ENCODE results near the gene HS6ST3. TPM values are rescaled to one million over a fixed set of nuclear protein-coding genes. Genes with fewer than 3 reads are reported as not detected.
A peak's percentile ranks its signal among the peaks of the same experiment; 100 is the strongest.
"Not testable (repeated sequence)": the region's sequence is repeated elsewhere in the genome, so short reads cannot be mapped to it uniquely, and the experiment has no call there.

Gene HS6ST3
- total RNA-seq, 2 donors from 2014 or later: 0.08 TPM; not detected in 1

DNA sequence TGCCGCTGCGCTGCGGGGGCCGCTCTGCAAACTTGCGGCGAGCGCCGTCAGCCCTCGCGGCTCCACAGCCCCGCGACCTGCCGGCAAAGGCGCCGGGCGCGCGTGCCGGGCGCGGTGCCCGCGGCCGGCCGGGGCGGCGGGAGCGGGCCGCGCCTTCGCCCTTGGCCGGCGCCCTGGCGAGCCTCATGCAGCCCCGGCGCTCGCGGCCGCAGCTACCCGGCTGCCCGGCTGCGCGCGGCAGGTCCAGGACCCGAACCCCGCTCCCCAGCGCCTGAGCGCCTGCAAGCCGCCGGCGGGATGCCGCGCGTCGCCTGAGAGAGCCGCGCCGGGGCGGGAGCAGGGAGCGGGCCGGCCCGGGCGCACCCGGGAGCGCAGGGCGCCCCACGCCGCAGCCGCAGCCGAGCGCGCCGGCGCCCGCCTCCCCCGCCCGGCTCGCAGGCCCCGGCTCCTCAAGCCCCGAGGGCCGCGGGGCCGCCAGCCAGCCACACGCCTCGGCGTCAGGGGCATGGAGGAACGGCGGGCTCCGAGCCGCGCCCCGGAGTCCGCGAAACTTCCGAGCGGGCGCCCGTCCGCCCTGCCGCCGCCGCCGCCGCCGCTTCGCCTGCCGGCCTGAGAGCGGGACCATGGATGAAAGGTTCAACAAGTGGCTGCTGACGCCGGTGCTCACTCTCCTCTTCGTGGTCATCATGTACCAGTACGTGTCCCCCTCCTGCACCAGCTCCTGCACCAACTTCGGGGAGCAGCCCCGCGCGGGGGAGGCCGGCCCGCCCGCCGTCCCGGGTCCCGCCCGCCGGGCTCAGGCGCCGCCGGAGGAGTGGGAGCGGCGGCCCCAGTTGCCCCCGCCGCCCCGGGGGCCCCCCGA, 564 bp downstream of the HS6ST3 start:
- peak in 1 of 2 donors; percentile 7 for DNase-seq
- intact Hi-C loops (cut with DNase I, micrococcal nuclease): no loop called here
- peak; percentile 26 for ATAC-seq

DNA sequence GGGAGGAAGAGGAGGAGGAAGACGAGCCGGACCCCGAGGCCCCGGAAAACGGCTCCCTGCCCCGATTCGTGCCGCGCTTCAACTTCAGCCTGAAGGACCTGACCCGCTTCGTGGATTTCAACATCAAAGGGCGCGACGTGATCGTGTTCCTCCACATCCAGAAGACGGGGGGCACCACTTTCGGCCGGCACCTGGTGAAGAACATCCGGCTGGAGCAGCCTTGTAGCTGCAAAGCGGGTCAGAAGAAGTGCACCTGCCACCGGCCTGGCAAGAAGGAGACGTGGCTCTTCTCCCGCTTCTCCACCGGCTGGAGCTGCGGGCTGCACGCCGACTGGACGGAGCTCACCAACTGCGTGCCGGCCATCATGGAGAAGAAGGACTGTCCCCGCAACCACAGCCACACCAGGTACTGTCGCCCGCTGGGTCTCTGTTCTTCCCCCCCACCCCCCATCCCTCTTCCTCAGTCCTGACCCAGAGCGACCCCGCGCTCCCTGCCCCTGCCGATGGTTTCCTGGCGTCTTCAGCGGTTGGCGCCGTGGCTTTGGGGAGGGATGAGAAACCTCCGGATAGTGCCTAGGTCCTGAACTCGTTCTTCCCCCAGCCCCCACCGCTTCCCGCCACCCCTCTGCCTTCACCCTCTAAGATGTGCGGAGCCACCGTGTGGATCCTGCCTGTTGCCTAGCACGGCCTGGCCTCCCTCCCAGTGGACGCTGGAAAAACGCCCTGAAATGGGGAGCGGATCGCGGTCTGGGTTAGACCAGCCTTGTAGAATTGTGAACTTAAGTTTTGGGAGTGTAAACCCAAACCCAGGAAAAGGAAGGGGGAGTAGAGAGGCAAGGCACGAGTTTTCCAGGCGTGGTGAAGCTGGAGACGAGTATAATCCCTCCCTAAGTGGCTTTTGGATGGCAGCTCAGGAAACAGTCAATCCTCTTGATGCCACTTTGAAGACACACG, 1.5 kb downstream of the HS6ST3 start:
- ATAC-seq (no peak), DNase-seq (peak in 1 of 2 donors; percentile 4)
- intact Hi-C loops (cut with DNase I, micrococcal nuclease): no loop called here

DNA sequence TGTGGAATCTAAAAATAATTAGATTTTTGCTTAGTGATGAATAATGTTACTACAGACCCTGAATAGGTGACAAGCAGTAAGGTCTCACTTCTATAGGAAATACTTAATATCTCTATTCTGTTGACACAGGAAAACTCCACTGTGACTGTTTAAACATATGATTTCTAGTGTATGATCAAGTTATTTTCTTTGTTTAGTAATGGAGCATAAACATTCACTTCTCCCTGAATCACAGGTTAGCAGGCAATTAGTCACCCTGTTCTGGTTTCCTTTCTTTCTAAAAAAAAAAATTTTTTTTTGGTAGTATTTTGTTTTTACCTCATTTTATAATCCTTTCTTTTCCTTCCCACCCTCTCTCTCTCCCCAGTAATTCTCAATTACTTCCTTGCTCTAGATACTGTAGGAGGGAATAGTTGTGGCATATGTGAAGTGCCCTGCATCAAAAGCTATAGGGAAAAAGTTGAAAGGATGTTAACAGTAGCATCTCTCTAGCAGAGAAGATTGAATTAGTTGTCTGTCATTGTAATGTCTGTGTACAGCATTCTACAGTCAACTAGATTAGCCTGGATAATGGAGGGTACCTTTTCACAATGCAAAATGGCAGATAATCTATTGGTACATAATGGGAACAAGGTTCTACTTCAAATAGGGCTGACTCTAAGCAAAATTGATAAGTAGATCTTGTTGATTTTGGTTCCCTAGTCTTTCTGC, 3.5 kb downstream of the HS6ST3 start:
- ATAC-seq (no peak), DNase-seq (no peak)
- intact Hi-C loops (cut with DNase I, micrococcal nuclease): no loop called here

DNA sequence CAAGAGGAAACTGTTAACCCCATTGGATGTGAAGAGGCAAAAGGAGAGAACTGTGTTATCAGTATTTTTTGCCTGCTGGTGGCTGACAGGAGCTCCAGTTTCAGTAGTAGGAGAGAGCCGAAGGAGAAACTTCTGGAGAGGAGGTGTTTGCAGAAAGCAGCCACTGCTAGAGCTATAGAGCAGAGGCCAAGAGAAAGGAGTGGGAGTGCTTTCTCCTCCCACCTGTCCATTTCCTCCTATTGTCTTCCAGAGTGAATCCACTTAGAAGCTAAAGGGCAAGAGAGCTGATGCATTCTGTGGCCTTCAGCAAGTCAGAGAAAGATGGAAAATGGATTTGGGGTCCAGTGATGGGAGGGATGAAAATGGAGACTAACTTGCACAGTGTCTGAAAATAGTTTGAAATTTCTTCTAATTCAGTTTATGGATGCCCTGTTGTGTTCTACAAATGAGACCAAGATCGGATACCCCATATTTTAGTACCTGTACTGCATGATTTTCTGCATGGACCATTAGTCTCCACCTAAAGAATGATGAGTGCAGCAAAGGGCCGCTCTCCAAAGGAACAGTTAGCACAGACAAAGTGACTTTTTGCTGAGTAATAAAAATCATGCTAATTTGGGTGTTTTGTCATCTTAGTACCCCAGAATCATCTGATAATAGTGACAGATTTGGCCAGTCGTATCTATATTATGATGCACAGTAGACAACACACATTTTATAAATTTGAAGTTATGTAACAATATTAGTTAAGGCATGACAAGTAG, 10.7 kb downstream of the HS6ST3 start:
- DNase-seq (no peak), ATAC-seq (no peak)
- intact Hi-C loops (cut with DNase I, micrococcal nuclease): no loop called here

DNA sequence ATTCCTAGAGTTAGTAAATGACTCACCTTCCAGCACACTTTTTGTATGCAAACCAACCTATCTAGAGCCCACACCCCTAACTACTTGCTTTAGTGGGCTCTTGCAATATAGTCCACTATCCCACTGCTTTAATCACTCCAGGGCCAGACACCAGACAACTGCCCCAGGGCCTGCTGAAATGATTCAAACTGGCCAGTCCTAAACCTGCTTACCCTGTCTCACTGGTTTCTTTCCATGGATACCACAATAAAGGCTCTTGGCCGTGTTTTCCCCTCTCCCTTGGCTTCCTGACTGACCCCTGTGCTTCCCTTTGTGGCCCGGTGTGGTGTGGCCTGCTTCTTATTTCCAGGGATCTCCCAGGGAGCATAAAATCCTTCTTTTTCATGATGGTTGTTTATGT, 14.6 kb downstream of the HS6ST3 start:
- intact Hi-C loops (cut with DNase I, micrococcal nuclease): no loop called here
- ATAC-seq (no peak), DNase-seq (no peak)

DNA sequence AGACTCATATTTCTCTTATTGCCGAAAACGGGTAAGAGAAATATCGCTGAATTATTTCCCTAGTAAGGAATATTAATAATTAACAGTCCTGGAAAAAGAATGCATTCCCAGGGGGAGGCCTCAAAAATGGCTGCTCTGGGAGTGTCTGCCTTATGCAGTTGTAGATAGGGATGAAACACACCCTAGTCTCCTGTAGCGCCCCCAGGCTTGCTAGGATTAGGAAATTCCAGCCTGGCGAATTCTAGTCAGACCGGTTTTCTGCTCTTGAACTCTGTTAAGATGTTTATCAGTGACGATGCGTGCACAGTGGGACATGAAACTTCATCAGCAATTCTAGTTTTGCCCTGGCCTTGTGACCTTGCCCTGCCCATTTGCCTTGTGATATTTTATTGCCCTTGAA, 18.2 kb downstream of the HS6ST3 start:
- intact Hi-C loops (cut with DNase I, micrococcal nuclease); ATAC-seq; DNase-seq: not testable (repeated sequence)

DNA sequence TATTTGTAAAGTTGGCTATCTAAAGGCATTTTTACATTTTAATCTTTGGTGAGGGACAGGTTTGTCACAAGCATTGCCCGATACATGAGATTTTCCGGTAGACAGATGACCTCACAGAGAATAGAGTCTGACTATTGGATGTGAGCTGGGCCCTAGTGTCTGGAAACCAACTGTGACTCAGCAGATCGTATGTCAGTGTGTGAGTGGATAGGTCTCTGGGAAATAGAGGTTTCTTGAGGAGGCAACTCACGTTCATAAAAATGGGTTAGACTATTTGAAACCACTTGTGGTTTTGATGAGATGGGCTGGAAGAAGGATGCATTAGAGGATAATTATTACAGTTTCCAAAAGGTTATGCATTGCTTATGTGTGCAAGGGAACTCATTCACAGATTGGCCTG, 19.2 kb downstream of the HS6ST3 start:
- intact Hi-C loops (cut with DNase I, micrococcal nuclease): no loop called here
- ATAC-seq (no peak), DNase-seq (no peak)

DNA sequence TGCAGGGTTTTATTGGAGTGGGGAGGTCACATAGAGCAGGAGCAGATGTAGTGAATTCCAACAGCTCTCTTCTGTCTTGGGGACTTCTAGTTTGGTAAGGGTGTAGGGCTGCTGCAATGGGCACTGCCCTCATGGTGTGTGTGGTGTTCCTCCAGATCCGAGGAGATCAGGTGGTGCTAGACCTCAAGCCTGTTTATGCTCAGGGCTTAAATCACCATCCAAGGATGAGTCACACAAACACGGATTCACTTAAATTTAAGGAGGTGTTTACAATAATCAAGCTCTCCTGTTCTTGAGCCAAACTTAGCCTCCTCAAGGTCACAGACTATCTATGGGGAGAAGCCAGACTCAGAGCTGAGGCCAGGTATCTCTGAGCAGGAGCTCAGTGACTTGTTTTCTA, 23.0 kb downstream of the HS6ST3 start:
- ATAC-seq (no peak), DNase-seq (no peak)
- intact Hi-C loops (cut with DNase I, micrococcal nuclease): no loop called here

DNA sequence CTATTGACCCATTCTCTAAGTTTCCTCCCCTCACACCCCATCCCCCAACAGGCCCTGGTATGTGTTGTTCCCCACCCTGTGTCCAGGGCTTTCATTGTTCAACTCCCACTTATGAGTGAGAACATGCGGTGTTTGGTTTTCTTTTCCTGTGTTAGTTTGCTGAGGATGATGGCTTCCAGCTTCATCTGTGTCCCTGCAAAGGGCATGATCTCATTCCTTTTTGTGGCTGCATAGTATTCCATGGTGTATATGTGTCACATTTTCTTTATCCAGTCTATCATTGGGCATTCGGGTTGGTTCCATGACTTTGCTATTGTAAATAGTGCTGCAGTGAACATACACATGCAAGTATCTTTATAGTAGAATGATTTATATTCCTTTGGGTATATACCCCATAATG, 25.5 kb downstream of the HS6ST3 start:
- intact Hi-C loops (cut with DNase I, micrococcal nuclease); DNase-seq; ATAC-seq: not testable (repeated sequence)

DNA sequence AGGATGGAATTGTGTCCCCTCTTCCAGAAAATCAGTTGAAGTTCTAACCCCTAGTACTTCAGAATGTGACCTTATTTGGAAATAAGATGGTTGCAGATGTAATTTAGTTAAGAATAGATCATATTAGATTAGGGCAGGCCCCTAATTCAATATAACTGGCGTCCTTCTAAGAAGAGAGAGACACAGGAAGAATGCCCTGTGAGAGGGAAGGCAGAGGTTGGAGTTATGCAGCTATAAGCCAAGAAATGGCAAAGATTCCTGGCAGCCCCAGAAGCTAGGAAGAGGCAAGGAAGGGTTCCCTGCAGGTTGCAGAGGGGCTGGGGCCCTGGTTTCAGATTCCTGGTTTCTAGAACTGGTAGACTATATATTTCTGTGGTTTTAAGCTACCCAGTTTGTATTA, 30.0 kb downstream of the HS6ST3 start:
- no peak for ATAC-seq

DNA sequence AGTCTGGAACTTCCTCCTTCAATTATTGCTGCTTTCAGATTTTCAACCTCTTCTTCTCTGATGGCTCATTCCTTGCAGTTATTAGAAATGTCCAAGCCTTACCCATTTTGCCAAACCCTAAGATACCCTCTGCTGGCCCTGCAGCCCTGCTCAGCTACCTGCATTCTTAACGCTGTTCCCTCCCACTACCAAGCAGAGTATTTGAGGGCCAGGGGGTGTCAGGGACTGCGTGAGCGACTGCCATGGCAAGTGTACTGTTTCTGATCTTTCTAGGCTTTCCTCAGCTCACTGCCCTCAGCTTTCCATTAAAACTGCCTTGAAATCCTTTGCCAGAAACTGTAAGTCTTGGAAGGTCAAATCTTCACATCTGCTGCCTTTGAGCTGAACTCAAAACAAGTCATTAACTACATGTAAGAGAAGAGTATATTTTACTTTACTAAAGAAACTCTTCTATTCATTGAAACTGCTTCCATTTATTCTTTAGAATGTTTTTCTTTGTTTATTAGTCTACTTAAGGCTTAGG, 41.0 kb downstream of the HS6ST3 start:
- ATAC-seq: no peak
- no peak for DNase-seq
- intact Hi-C loops (cut with DNase I, micrococcal nuclease): no loop called here

More for the DNA sequence above, 30.0 kb downstream of the HS6ST3 start:
- intact Hi-C loops (cut with DNase I, micrococcal nuclease): no loop called here
- no peak for DNase-seq

DNA sequence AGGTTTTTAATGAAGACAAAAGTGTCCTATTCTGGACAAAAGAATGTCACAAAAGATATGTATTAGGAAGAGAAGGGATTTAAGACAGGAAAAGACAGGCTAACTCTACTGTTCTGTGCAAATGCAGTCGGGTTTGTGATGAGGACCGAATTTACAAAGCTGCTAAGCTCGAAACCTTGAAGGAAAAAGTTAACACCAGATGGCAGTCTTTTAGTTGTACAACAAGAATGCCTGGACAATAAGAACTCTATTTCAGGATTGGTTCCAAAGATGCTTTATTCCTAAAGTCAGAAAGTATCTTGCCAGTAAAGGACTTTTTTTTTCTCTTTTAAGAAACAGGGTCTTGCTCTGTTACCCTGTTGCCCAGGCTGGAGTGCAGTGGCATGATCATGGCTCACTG, 51.1 kb downstream of the HS6ST3 start:
- DNase-seq: no peak
- ATAC-seq: no peak
- intact Hi-C loops (cut with DNase I, micrococcal nuclease): no loop called here

DNA sequence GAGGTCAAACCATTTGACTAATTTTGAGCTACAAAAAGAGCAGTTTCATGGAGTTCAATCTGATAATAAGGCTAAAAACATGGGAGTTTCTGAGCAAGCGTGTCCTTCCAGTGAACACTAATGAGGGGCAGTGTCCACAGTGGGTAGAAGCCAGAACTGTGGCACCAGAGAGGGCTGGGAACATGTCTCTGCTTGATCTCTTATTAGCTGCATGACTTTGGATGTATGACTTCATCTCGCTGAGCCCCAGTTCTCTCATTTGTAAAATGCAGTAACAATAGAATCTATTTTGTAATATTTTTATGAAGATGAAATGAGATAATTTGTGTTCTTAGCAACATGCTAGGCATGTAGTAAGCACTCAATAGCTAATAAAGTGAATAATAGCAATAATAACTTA, 69.8 kb downstream of the HS6ST3 start:
- intact Hi-C loops (cut with DNase I, micrococcal nuclease): no loop called here
- DNase-seq: no peak

DNA sequence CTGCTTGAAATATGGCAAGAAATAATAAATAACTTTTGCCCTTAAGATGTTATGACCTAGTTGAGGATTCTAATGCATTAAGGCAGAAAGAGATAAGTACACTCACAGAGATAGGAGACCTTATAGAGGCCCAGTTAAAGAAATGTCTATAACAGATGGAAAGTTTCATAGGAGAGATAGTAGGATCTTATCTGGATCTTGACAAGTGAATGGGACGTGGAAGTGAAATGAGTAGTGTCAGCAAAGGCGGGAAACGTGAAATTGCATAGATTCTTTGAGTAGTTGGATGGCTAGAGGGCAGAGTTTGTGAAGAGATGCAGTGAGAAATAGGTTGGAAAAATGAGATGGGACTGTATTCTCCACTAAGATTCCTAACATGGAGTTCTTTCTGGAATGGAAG, 71.2 kb downstream of the HS6ST3 start:
- intact Hi-C loops (cut with DNase I, micrococcal nuclease): no loop called here
- DNase-seq (no peak), ATAC-seq (no peak)

More for the DNA sequence above, 69.8 kb downstream of the HS6ST3 start:
- no peak for ATAC-seq

DNA sequence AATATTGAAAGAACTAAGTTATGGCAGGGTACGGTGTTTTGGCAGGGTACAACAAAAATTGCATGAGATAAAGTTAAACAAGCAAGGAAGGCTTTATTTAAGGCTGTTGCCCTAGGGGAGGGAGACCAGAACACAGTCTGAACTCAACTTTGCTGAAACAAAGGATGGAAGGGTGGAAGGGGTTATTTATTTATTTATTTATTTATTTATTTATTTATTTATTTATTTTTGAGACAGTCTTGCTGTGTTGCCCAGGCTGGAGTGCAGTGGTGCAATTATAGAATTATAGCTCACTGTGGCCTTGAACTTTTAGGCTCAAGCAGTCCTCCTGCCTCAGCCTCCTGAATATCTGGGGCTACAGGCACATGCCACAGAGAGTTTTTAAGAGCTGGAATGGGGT, 75.9 kb downstream of the HS6ST3 start:
- ATAC-seq (no peak), DNase-seq (no peak)
- intact Hi-C loops (cut with DNase I, micrococcal nuclease): no loop called here

DNA sequence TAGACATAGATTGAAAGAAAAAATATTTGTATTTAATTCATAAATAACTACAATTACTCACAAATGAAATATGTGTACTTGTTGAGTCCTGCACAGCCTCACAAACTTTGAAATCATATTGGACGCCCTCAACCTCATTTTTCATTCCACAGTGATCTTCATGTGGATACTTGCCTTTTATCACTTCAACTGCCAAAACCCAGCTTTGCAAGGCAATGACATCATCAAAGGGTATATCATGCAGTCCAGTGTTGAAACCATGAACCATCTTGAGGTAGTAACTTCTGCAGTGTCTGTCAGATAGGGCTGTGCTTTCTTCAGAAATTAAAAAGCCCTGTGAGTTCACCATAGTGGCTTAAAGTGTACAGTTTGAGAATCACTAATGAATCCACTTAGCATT, 82.2 kb downstream of the HS6ST3 start:
- DNase-seq (no peak), ATAC-seq (no peak)
- intact Hi-C loops (cut with DNase I, micrococcal nuclease): no loop called here

DNA sequence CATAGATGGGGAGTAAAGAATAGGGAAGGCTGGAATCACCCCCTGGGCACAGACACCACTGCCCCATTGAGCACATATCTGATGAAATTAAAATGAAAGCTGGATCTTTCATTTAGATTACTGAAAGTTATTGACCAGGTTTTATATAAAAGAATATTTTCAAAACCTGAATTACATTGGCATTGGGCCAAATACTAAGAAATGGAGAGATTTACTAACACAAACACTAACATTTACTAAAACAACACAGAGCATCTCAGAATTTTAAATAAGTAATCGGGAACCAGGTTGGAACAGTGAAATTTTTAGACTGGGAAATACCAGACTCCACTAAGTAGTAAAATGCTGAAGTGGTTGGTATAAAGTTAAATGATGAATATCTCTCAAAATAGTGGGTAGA, 88.9 kb downstream of the HS6ST3 start:
- intact Hi-C loops (cut with DNase I, micrococcal nuclease): no loop called here
- DNase-seq: no peak
- ATAC-seq: no peak

DNA sequence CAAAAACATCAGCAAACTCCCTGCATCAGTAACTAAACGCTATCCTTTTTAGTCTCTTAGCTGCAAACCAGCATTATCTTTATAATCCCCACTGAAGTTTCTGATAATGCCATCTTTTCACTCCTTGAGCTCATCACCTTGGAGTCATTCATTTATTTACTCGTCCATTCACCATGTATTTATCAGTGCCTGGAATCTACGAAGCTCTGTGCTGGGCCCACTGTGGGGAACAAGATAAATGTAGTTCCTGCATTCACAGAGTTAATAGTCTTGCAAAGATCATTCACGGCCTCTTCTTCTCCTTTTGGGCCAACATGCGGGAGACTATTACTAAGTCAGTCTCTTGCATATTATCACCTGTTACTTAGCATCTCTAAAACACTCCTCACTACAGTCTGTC, 89.4 kb downstream of the HS6ST3 start:
- DNase-seq (no peak), ATAC-seq (no peak)
- intact Hi-C loops (cut with DNase I, micrococcal nuclease): no loop called here
